Activated CD4-positive, alpha-beta T cell treated with anti-CD3 and anti-CD28 coated beads, Interleukin-2, Interleukin-6, amounts not matched to agents 100 ng/mL and 50 ng/mL, durations not matched to agents 16 hours and 8 hours (primary cell): Measurements from ENCODE around the gene ZNF549.
A peak's percentile ranks its signal among the peaks of the same experiment; 100 is the strongest.

Source experiments
- DNase-seq: peaks from one replicate; pipeline ENCODE4 v3.0.0-alpha.2; 2020

ZNF549 gene

GRCh38 chr19:57570707-57571106 is 43.6 kb downstream of the ZNF549 start:
- no peak for DNase-seq

DNA sequence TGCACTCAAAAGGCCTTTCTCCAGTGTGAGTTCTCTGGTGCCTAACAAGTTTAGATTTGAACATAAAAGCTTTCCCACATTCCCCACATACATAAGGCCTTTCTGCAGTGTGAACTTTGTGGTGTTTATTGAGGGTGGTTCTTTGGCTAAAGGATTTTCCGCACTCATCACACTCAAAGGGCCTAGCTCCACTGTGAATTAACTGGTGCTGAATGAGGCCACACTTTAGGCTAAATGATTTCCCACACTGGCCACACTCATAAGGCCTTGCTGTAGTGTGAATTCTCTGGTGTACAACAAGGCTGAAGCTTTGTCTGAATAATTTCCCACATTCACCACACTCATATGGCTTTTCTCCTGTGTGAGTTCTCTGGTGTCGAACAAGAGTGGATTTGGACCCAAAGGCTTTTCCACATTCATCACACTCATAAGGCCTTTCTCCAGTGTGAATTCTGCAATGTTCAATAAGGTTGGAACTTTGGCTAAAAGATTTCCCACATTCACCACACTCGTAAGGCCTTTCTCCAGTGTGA is 45.3 kb downstream of the ZNF549 start:
- no peak for DNase-seq

DNA sequence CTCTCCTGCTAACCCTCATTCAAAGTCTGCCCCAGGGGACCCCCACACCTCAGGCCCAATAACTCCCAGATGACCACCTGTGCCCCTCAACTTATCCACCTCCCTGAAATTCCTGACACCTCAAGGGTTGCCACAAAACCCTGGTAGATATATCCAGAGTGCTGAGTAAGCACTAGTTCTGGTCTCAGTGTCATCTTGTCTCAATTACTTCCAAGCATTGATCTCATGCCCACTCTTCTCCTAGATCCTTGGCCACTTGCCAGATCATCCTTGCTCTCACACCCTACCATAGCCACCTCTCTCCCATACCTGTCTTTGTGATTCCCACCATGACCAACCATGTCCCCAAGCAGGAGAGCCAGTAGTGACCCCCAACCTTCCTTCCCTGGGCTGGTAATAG is 49.5 kb downstream of the ZNF549 start:
- DNase-seq, result no peak

GRCh38 chr19:57578487-57579205 is 51.5 kb downstream of the ZNF549 start, which contains the start of gene ZNF416:
Gene ZNF416, minus strand, starts transcription at chr19:57578911. Its CDS starts 207 bp downstream, at chr19:57578704.
- peak; percentile 97 for DNase-seq

DNA sequence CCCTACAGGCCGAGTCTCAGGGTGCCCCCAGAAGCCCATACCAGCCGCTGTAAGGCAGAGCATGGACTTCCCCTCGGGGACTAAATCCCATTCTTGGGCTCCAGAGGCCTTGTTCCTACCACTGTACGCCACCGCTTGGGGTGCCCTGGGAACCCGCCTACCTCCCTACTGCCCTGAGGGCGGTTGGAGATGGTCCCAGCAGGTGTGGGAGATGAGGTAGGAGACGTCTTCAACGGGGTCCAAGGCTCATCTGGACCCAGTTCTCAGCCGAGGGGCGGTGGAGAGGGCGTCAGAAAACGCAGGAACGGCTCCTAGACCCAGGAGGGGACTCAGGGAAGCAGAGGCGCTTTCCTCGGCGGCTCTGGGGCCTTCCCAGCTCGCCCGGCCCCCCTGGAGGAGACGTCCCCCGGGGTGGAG is 56.0 kb downstream of the ZNF549 start:
- no peak for DNase-seq

GRCh38 chr19:57583521-57584416 is 56.6 kb downstream of the ZNF549 start, which contains the start of gene ZIK1:
Gene ZIK1, plus strand, starts transcription at chr19:57584145. Its CDS starts 212 bp downstream, at chr19:57584357.
- peak; percentile 77 for DNase-seq

- no peak for DNase-seq
Observed at GRCh38 chr19:57587529-57587928, 60.4 kb downstream of the ZNF549 start.

- DNase-seq, result no peak
Observed at GRCh38 chr19:57599377-57599760, 72.2 kb downstream of the ZNF549 start.

DNA sequence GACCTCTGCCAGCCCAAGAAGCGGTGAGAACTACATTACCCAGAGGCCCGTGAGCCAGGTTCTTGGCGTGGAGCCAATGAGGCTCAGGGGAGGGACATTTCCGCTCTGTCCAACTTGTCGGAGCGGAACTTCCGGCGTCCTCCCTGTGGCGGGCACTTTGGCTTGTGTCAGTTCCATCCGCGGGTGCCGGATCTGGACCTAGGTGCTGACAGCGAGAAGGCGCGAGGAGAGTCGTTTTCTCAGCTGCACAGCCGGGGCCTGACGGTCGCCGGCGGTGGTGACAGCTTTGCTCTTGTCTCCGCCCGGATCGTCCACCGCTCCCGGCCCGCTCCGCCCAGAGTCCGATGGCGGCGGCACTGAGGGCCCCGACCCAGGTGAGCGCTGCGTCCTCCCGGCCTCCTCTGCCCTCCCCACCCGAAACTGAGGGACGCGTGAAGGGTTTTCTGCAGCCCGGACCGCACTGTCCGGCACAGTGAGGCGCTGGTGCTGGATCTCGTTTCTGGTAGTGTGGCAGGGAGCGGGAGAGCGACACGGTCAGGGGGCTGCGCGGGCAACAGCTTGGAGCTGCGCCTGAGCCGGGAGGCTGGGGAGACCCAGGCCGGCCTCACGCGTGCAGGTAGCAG is 72.7 kb downstream of the ZNF549 start, which contains the start of gene ZNF530:
TSS of gene ZNF530 (plus strand) at position 125 of the 623 bp plus-strand sequence. CDS start 4,461 bp downstream, outside the sequence.
- peak; percentile 91 for DNase-seq

DNA sequence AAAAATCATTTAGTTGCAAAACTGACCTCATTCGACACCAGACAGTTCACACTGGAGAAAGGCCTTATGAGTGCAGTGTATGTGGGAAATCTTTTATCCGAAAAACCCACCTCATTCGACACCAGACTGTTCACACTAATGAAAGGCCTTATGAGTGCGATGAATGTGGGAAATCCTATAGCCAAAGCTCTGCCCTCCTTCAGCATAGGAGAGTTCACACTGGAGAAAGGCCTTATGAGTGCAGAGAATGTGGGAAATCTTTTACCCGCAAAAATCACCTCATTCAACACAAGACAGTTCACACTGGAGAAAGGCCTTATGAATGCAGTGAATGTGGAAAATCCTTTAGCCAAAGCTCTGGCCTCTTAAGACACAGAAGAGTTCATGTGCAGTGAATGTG is 79.8 kb downstream of the ZNF549 start:
- no peak for DNase-seq
